Measurements from ENCODE around the gene EHF.

- TF ChIP-seq CTCF (IDR thresholded peaks at IDR 0.05; ENCODE audit: poor library complexity) (no peak), EZH2 (IDR thresholded peaks at IDR 0.05; ENCODE audit: borderline replicate concordance) (no peak), EZH2phosphoT487 (IDR thresholded peaks at IDR 0.05; ENCODE audit: low read depth, severe bottlenecking, unreplicated experiment) (no peak)
These were observed 32.2 kb upstream of the EHF start for GRCh38 chr11:34588701-34589100.

Measured in hepatocyte (in vitro differentiated cells).